Measurements from ENCODE around the gene MAD1L1. TPM values are rescaled to one million over a fixed set of nuclear protein-coding genes. Genes with fewer than 3 reads are reported as not detected.

Gene MAD1L1
- total and polyA plus RNA-seq, 2 of the 13 experiments (the other 11 are each of a cell fraction or from before 2014, with no cell fraction given), result 17.4 to 64.7 TPM

DNA sequence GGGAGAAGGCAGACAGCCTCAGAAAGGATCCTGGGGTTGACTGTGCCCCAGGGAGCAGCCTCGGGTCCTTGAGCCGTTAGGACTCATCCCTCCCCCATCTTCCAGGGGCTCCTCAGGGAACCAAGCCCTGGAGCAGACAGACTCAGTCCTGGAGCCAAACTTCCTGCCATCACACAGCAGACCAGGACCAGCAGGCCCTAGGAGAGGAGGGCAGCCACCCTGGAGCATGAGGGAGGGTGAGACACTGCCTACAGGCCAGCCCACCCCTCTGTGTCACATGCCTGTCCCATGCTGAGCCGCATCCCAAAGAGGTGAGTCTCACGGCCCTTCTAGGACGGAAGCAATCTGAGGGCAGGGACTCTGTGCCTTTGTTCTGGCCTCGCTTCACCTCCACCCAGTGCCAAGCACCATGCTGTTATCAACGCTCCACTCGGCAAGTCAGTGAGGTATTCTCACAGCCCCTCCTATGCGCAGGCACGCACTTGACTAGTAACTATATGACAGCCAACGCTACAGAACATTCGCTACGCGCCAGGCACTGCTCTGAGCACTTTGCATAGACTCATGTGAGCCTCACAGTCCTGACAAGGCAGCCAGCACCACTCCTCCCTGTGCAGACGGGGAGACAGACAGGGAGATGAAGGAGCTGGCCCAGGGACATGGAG lies 19.1 kb downstream of the MAD1L1 start:
- TF ChIP-seq ZFP36L1 (CRISPR knock-in tag; IDR thresholded peaks at IDR 0.05) (no peak), HOXA7 (CRISPR knock-in tag; IDR thresholded peaks at IDR 0.05) (no peak), ZEB1 (IDR thresholded peaks at IDR 0.05; ENCODE audit: insufficient replicate concordance, low read depth) (no peak), CEBPB (IDR thresholded peaks at IDR 0.05; ENCODE audit: borderline replicate concordance, low read depth, low read length) (no peak), ZNF124 (CRISPR knock-in tag; IDR thresholded peaks at IDR 0.05) (no peak)
- in situ Hi-C loops (cut with HindIII; ENCODE audit: extremely low pct_ligation_motif_present, low pct_unique_long_range_greater_than_20kb) (loop anchor here (10.0 to 25.0 kb wide), 2 partner anchors 419 to 626 kb away; no protein-coding TSS in a partner anchor), intact Hi-C loops (cut with micrococcal nuclease; ENCODE audit: unreplicated experiment) (no loop called here)
- FAIRE-seq, result no peak
- DNase-seq (ENCODE audit: low spot score), result no peak
- H3K79me2 ChIP-seq (ENCODE audit: insufficient read depth, low read length), result no peaks in the 10 kb centered on the region
- 100% methylated on average over 13 of the region's 15 CpGs for WGBS (ENCODE audit: low lambda C conversion rate)
- ChIA-PET CTCF (ENCODE audit: low intra/inter-chr PET ratio, low total read pairs) (no interaction called here), POLR2A (no interaction called here)
- H3K36me3 ChIP-seq (replicated peaks in 1 of 2; ENCODE audit: control insufficient read depth in 1 of 2, insufficient read depth in 2 of 2, low read length in 2 of 2), result peaks cover 31 to 90% of the 10 kb centered on the region in 2 experiments; a peak in 4 of 5 replicates
- no peak overlapping the region for H3K4me2 ChIP-seq (ENCODE audit: low read depth, low read length)
- no peak overlapping the region for H3K9ac ChIP-seq (ENCODE audit: insufficient read depth, low read depth, low read length)
- no peak for ATAC-seq
- no peak overlapping the region for H3K4me3 ChIP-seq (replicated peaks in 1 of 3; ENCODE audit: insufficient read depth in 1 of 3, low read depth in 2 of 3, low read length in 3 of 3)
- H4K20me1 ChIP-seq (ENCODE audit: insufficient read depth, low read length), result no peaks in the 10 kb centered on the region
- H2AFZ ChIP-seq (ENCODE audit: low read length), result no peak overlapping the region
- no TSS peak for BruUV-seq (replicated peaks)
- no peaks in the 10 kb centered on the region for H3K27me3 ChIP-seq (ENCODE audit: control insufficient read depth in 1 of 2, insufficient read depth in 2 of 2, low read length in 2 of 2)
- H3K9me3 ChIP-seq (ENCODE audit: low read length), result no peaks in the 10 kb centered on the region
- H3K4me1 ChIP-seq (ENCODE audit: insufficient read depth, low read length), result no peaks in the 10 kb centered on the region
- no peak overlapping the region for H3K27ac ChIP-seq (ENCODE audit: extremely low read length, insufficient read depth, low read length)

DNA sequence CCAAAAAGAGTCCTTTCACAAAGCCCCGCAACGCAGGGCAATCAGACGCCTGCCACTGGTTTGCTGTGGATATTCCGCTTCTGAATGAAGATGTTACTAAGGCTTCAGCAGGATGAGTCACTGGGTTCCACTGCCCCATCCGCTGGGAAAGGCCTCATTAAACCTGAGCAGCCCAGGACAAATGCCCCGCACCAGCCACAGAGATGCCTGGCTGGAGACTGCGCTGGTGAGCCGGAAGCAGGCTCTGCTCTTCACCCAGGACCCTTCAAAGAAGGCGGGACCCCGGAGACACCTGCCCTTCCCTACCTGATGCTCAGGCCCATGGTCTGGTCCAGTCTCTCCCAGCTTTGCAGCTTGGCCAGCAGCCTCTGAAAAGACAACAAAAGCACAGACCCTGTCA lies 19.8 kb downstream of the MAD1L1 start:
- POLR2A ChIA-PET, result no interaction called here
- no peak overlapping the region for H3K27ac ChIP-seq (ENCODE audit: extremely low read length, insufficient read depth, low read length)
- DNase-seq (ENCODE audit: low spot score), result no peak
- FAIRE-seq, result no peak
- no TSS peak for BruUV-seq (replicated peaks)
- no peak overlapping the region for H2AFZ ChIP-seq (ENCODE audit: low read length)
- peaks cover 34 to 91% of the 10 kb centered on the region in 2 experiments; a peak in 4 of 5 replicates for H3K36me3 ChIP-seq (replicated peaks in 1 of 2; ENCODE audit: control insufficient read depth in 1 of 2, insufficient read depth in 2 of 2, low read length in 2 of 2)
- intact Hi-C loops (cut with micrococcal nuclease; ENCODE audit: unreplicated experiment), result no loop called here
- H3K27me3 ChIP-seq (ENCODE audit: control insufficient read depth in 1 of 2, insufficient read depth in 2 of 2, low read length in 2 of 2), result no peaks in the 10 kb centered on the region
- no peaks in the 10 kb centered on the region for H4K20me1 ChIP-seq (ENCODE audit: insufficient read depth, low read length)
- over 99% methylated on average over 8 of the region's 10 CpGs for WGBS (ENCODE audit: low lambda C conversion rate)
- no peak overlapping the region for H3K4me2 ChIP-seq (ENCODE audit: low read depth, low read length)
- CTCF ChIA-PET (ENCODE audit: low intra/inter-chr PET ratio, low total read pairs), result no interaction called here
- no peak for ATAC-seq
- no peaks in the 10 kb centered on the region for H3K4me1 ChIP-seq (ENCODE audit: insufficient read depth, low read length)
- no peak overlapping the region for H3K9ac ChIP-seq (ENCODE audit: insufficient read depth, low read depth, low read length)
- no peaks in the 10 kb centered on the region for H3K79me2 ChIP-seq (ENCODE audit: insufficient read depth, low read length)
- no peak overlapping the region for H3K4me3 ChIP-seq (replicated peaks in 1 of 3; ENCODE audit: insufficient read depth in 1 of 3, low read depth in 2 of 3, low read length in 3 of 3)
- no peaks in the 10 kb centered on the region for H3K9me3 ChIP-seq (ENCODE audit: low read length)
- in situ Hi-C loops (cut with HindIII; ENCODE audit: extremely low pct_ligation_motif_present, low pct_unique_long_range_greater_than_20kb), result loop anchor here (10.0 to 25.0 kb wide), 2 partner anchors 418 to 626 kb away; no protein-coding TSS in a partner anchor
- no peak for TF ChIP-seq ZNF781 (CRISPR knock-in tag; IDR thresholded peaks at IDR 0.05; ENCODE audit: borderline replicate concordance, not compliant biosample characterization)
- TF ChIP-seq, protein P1, sequence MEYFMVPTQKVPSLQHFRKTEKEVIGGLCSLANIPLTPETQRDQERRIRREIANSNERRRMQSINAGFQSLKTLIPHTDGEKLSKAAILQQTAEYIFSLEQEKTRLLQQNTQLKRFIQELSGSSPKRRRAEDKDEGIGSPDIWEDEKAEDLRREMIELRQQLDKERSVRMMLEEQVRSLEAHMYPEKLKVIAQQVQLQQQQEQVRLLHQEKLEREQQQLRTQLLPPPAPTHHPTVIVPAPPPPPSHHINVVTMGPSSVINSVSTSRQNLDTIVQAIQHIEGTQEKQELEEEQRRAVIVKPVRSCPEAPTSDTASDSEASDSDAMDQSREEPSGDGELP (IDR thresholded peaks at IDR 0.05; ENCODE audit: borderline replicate concordance, low read depth), result no peak
- no peak for TF ChIP-seq ZNF124 (CRISPR knock-in tag; IDR thresholded peaks at IDR 0.05)
- no peak for TF ChIP-seq ZNF549 (CRISPR knock-in tag; IDR thresholded peaks at IDR 0.05)
- TF ChIP-seq ESRRA (CRISPR knock-in tag; IDR thresholded peaks at IDR 0.05; ENCODE audit: low read depth), result no peak
- no peak for TF ChIP-seq CBX1 (IDR thresholded peaks at IDR 0.05; ENCODE audit: low read depth)
- no peak for TF ChIP-seq CCAR2 (optimal IDR thresholded peaks at IDR 0.05; ENCODE audit: low read depth, low read length)
- no peak for TF ChIP-seq ZNF713 (CRISPR knock-in tag; IDR thresholded peaks at IDR 0.05)
- no peak for TF ChIP-seq DMTF1 (CRISPR knock-in tag; IDR thresholded peaks at IDR 0.05)
- TF ChIP-seq ZNF652 (CRISPR knock-in tag; IDR thresholded peaks at IDR 0.05; ENCODE audit: borderline replicate concordance, low read depth), result no peak
- no peak for TF ChIP-seq E2F1 (CRISPR knock-in tag; IDR thresholded peaks at IDR 0.05)

Measured in HepG2 (cell line).